Liver (tissue), 9 donors: ENCODE results near the gene KLK10. TPM values are rescaled to one million over a fixed set of nuclear protein-coding genes. Genes with fewer than 3 reads are reported as not detected.

Source experiments
- DNase-seq: peaks from one replicate; pipeline ENCODE4 v3.0.0-alpha.2; 2017; ENCODE audit warnings: low spot score
- H3K27ac ChIP-seq, 2 donors: one replicate each; pipeline ENCODE4 v1.7.0; 2013; ENCODE audit warnings: inconsistent platforms in 2 of 2, low read length in 2 of 2, control low read depth in 1 of 2, low read depth in 1 of 2, mild to moderate bottlenecking in 1 of 2
- H3K27me3 ChIP-seq, 4 donors: one replicate each; pipeline versions ENCODE4 v1.6.1 to v1.7.0; 2013; ENCODE audit warnings: low read length in 3 of 4, inconsistent platforms in 1 of 4, mild to moderate bottlenecking in 1 of 4, moderate library complexity in 1 of 4; ENCODE audit not compliant: control insufficient read depth in 4 of 4, insufficient read depth in 4 of 4
- H3K36me3 ChIP-seq, 4 donors: one replicate each; pipeline versions ENCODE4 v1.6.1 to v1.7.0; 2013; ENCODE audit warnings: low read length in 3 of 4, mild to moderate bottlenecking in 3 of 4, low read depth in 1 of 4, moderate library complexity in 1 of 4; ENCODE audit not compliant: control insufficient read depth in 4 of 4, insufficient read depth in 3 of 4
- H3K4me1 ChIP-seq, 4 donors: one replicate each; pipeline versions ENCODE4 v1.6.1 to v1.7.0; 2013; ENCODE audit warnings: low read length in 3 of 4, mild to moderate bottlenecking in 3 of 4, moderate library complexity in 1 of 4; ENCODE audit not compliant: control insufficient read depth in 4 of 4, insufficient read depth in 4 of 4
- H3K4me3 ChIP-seq, 3 donors: one replicate each; pipeline versions ENCODE4 v1.6.1 to v1.7.0; 2013; ENCODE audit warnings: low read length in 3 of 3, control low read depth in 1 of 3, low read depth in 1 of 3, mild to moderate bottlenecking in 1 of 3
- H3K9ac ChIP-seq, 2 donors: one replicate each; pipeline ENCODE4 v1.7.0; 2013; ENCODE audit warnings: low read length in 2 of 2, mild to moderate bottlenecking in 2 of 2, moderate library complexity in 2 of 2, control low read depth in 1 of 2, low read depth in 1 of 2
- H3K9me3 ChIP-seq, 4 donors: one replicate each; pipeline versions ENCODE4 v1.6.1 to v1.7.0; 2013; ENCODE audit warnings: low read length in 3 of 4; ENCODE audit not compliant: control insufficient read depth in 4 of 4
- EGR1 ChIP-seq, 2 donors: IDR thresholded peaks; 2 replicates each; pipeline ENCODE4 v1.6.1; 2016 to 2018; ENCODE audit warnings: antibody characterized with exemption in 2 of 2, low read depth in 2 of 2
- FOXA1 ChIP-seq: IDR thresholded peaks from 2 replicates; pipeline ENCODE4 v1.6.1; 2016; ENCODE audit warnings: antibody characterized with exemption
- FOXA2 ChIP-seq: IDR thresholded peaks from 2 replicates; pipeline ENCODE4 v1.6.1; 2016; ENCODE audit warnings: antibody characterized with exemption
- GABPA ChIP-seq, 2 donors: IDR thresholded peaks in 1 of 2; conservative IDR thresholded peaks in 1 of 2; 2 replicates each; pipeline ENCODE4 v1.6.1; 2016; ENCODE audit warnings: antibody characterized with exemption in 2 of 2, mild to moderate bottlenecking in 1 of 2, moderate library complexity in 1 of 2
- HNF4A ChIP-seq, 2 donors: conservative IDR thresholded peaks; 2 replicates each; pipeline ENCODE4 v1.6.1; 2016; ENCODE audit warnings: antibody characterized with exemption in 2 of 2, mild to moderate bottlenecking in 2 of 2
- HNF4G ChIP-seq: IDR thresholded peaks from 2 replicates; pipeline ENCODE4 v1.6.1; 2016; ENCODE audit warnings: antibody characterized with exemption
- JUND ChIP-seq, 2 donors: IDR thresholded peaks; 2 replicates each; pipeline ENCODE4 v1.6.1; 2016; ENCODE audit warnings: antibody characterized with exemption in 2 of 2
- NR2F2 ChIP-seq: IDR thresholded peaks from 2 replicates; pipeline ENCODE4 v1.6.1; 2016; ENCODE audit warnings: antibody characterized with exemption
- RAD21 ChIP-seq, 2 donors: IDR thresholded peaks; 2 replicates each; pipeline ENCODE4 v1.6.1; 2016; ENCODE audit warnings: antibody characterized with exemption in 2 of 2, mild to moderate bottlenecking in 2 of 2
- RXRA ChIP-seq, 2 donors: IDR thresholded peaks; 2 replicates each; pipeline ENCODE4 v1.6.1; 2017 to 2018; ENCODE audit warnings: antibody characterized with exemption in 2 of 2, mild to moderate bottlenecking in 1 of 2
- SP1 ChIP-seq: IDR thresholded peaks from 2 replicates; pipeline ENCODE4 v1.6.1; 2018; ENCODE audit warnings: antibody characterized with exemption, mild to moderate bottlenecking
- TAF1 ChIP-seq: conservative IDR thresholded peaks from 2 replicates; pipeline ENCODE4 v1.6.1; 2016; ENCODE audit warnings: antibody characterized with exemption, mild to moderate bottlenecking
- YY1 ChIP-seq: IDR thresholded peaks from 2 replicates; pipeline ENCODE4 v1.6.1; 2016; ENCODE audit warnings: antibody characterized with exemption, mild to moderate bottlenecking
- WGBS: extraction: QIAGEN DNeasy Blood & Tissue Kit; methylation state at CpG from one replicate; pipeline ENCODE4 v1.1.7; 2013; 5-methylcytosine and 5-hydroxymethylcytosine counted together
- polyA plus RNA-seq, 2 donors: library from polyadenylated mRNA; stranded (reverse) in 1 of 2; unstranded in 1 of 2; fragments of 200-250 nt in 1 of 2; fragments of >200 nt in 1 of 2; fragmentation: Nextera tagmentation in 1 of 2; extraction: Ambion mirVana in 1 of 2; gene quantifications; one replicate each; pipeline versions ENCODE4 v1.2.1 to v1.2.3, GENCODE V29; 2013 to 2015
- total RNA-seq, 2 donors: library from RNA; depleted of rRNA; stranded (reverse); fragments of >200 nt; gene quantifications; one replicate each; pipeline ENCODE4 v1.2.3, GENCODE V29; 2014
- TF ChIP-seq, protein P1 (sequence below): IDR thresholded peaks from 2 replicates; pipeline ENCODE4 v1.6.1; 2016; ENCODE audit warnings: antibody characterized with exemption
- TF ChIP-seq, protein P2 (sequence below): IDR thresholded peaks from 2 replicates; pipeline ENCODE4 v1.6.1; 2016; ENCODE audit warnings: antibody characterized with exemption
- TF ChIP-seq, protein P3 (sequence below): fragments of 150-350 bp; IDR thresholded peaks from 2 replicates; pipeline ENCODE4 v1.5.1; 2017; ENCODE audit warnings: improper control_type of control experiment, low read depth, low read length; ENCODE audit not compliant: missing input control
- TF ChIP-seq, protein P4 (sequence below): IDR thresholded peaks from 2 replicates; pipeline ENCODE4 v1.6.1; 2016; ENCODE audit warnings: antibody characterized with exemption
- TF ChIP-seq, protein P5 (sequence below): IDR thresholded peaks from 2 replicates; pipeline ENCODE4 v1.6.1; 2016; ENCODE audit warnings: antibody characterized with exemption, mild to moderate bottlenecking
- donor health status: healthy.
- donor health status: healthy.
- donor health status: healthy.
- donor health status: healthy.
- donor health status: healthy.

KLK10 gene
- total and polyA plus RNA-seq, 4 donors, result 0.06 TPM; not detected in 3

DNA sequence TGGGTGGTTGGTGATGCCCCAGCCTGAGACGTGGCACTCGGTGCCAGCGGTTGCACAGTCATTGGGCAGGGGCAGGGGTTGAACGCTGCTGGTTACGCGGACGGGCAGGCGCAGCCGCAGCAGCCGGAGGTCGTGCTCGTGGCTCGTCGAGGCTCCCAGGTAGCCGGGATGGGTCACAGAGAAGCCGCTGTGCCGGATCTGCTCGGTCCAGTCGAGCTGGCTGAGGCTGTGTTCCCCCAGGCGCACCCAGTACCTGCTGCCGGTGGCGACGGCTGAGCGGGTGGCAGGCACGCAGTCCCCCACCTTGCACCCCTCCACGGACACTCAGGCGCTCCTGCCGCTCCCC, 12.3 kb upstream of the KLK10 start:
- Histone ChIP-seq H3K27me3 (peaks cover 0 to 4% (median 0%) of the 10 kb centered on the region in 4 donors), H3K27ac (no peak overlapping the region), H3K4me1 (no peaks in the 10 kb centered on the region), H3K36me3 (no peaks in the 10 kb centered on the region), H3K4me3 (no peak overlapping the region), H3K9ac (no peak overlapping the region), H3K9me3 (peaks cover 0 to 3% (median 0%) of the 10 kb centered on the region in 4 donors)
- TF ChIP-seq, protein P1, sequence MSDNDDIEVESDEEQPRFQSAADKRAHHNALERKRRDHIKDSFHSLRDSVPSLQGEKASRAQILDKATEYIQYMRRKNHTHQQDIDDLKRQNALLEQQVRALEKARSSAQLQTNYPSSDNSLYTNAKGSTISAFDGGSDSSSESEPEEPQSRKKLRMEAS, result no peak
- TF ChIP-seq HNF4G, result no peak
- TF ChIP-seq HNF4A (conservative IDR thresholded peaks at IDR 0.05), result no peak
- TF ChIP-seq GABPA (IDR thresholded peaks at IDR 0.05 in 1 of 2, conservative IDR thresholded peaks at IDR 0.05 in 1 of 2), result no peak
- TF ChIP-seq FOXA1, result no peak
- no peak for TF ChIP-seq EGR1 (IDR thresholded peaks at IDR 0.05; ENCODE audit: low read depth in 2 of 2)
- TF ChIP-seq SP1, result no peak
- TF ChIP-seq, protein P2, sequence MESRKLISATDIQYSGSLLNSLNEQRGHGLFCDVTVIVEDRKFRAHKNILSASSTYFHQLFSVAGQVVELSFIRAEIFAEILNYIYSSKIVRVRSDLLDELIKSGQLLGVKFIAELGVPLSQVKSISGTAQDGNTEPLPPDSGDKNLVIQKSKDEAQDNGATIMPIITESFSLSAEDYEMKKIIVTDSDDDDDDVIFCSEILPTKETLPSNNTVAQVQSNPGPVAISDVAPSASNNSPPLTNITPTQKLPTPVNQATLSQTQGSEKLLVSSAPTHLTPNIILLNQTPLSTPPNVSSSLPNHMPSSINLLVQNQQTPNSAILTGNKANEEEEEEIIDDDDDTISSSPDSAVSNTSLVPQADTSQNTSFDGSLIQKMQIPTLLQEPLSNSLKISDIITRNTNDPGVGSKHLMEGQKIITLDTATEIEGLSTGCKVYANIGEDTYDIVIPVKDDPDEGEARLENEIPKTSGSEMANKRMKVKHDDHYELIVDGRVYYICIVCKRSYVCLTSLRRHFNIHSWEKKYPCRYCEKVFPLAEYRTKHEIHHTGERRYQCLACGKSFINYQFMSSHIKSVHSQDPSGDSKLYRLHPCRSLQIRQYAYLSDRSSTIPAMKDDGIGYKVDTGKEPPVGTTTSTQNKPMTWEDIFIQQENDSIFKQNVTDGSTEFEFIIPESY, result no peak
- no peak for TF ChIP-seq NR2F2
- TF ChIP-seq YY1, result no peak
- no peak for TF ChIP-seq FOXA2
- TF ChIP-seq, protein P3, sequence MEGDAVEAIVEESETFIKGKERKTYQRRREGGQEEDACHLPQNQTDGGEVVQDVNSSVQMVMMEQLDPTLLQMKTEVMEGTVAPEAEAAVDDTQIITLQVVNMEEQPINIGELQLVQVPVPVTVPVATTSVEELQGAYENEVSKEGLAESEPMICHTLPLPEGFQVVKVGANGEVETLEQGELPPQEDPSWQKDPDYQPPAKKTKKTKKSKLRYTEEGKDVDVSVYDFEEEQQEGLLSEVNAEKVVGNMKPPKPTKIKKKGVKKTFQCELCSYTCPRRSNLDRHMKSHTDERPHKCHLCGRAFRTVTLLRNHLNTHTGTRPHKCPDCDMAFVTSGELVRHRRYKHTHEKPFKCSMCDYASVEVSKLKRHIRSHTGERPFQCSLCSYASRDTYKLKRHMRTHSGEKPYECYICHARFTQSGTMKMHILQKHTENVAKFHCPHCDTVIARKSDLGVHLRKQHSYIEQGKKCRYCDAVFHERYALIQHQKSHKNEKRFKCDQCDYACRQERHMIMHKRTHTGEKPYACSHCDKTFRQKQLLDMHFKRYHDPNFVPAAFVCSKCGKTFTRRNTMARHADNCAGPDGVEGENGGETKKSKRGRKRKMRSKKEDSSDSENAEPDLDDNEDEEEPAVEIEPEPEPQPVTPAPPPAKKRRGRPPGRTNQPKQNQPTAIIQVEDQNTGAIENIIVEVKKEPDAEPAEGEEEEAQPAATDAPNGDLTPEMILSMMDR, result no peak
- TF ChIP-seq RXRA (IDR thresholded peaks at IDR 0.05), result no peak
- TF ChIP-seq, protein P4, sequence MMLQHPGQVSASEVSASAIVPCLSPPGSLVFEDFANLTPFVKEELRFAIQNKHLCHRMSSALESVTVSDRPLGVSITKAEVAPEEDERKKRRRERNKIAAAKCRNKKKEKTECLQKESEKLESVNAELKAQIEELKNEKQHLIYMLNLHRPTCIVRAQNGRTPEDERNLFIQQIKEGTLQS, result no peak
- no peak for TF ChIP-seq TAF1
- no peak for TF ChIP-seq RAD21 (IDR thresholded peaks at IDR 0.05)
- TF ChIP-seq JUND (IDR thresholded peaks at IDR 0.05), result no peak
- TF ChIP-seq, protein P5, sequence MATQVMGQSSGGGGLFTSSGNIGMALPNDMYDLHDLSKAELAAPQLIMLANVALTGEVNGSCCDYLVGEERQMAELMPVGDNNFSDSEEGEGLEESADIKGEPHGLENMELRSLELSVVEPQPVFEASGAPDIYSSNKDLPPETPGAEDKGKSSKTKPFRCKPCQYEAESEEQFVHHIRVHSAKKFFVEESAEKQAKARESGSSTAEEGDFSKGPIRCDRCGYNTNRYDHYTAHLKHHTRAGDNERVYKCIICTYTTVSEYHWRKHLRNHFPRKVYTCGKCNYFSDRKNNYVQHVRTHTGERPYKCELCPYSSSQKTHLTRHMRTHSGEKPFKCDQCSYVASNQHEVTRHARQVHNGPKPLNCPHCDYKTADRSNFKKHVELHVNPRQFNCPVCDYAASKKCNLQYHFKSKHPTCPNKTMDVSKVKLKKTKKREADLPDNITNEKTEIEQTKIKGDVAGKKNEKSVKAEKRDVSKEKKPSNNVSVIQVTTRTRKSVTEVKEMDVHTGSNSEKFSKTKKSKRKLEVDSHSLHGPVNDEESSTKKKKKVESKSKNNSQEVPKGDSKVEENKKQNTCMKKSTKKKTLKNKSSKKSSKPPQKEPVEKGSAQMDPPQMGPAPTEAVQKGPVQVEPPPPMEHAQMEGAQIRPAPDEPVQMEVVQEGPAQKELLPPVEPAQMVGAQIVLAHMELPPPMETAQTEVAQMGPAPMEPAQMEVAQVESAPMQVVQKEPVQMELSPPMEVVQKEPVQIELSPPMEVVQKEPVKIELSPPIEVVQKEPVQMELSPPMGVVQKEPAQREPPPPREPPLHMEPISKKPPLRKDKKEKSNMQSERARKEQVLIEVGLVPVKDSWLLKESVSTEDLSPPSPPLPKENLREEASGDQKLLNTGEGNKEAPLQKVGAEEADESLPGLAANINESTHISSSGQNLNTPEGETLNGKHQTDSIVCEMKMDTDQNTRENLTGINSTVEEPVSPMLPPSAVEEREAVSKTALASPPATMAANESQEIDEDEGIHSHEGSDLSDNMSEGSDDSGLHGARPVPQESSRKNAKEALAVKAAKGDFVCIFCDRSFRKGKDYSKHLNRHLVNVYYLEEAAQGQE, result no peak
- no peak for DNase-seq
- WGBS, result 92% methylated on average over 28 of the region's 28 CpGs
